ENCODE results near the gene THNSL1.
"Not testable (repeated sequence)": the region's sequence is repeated elsewhere in the genome, so short reads cannot be mapped to it uniquely, and the experiment has no call there.

The THNSL1 gene

GRCh38 chr10:24998044-24998443 is 18.4 kb upstream of the THNSL1 start:
- DNase-seq: no peak

GRCh38 chr10:25011591-25011990 is 4.8 kb upstream of the THNSL1 start:
- not testable (repeated sequence) for DNase-seq

- no peak for DNase-seq
Observed at GRCh38 chr10:25014579-25014978, 1.8 kb upstream of the THNSL1 start.

GRCh38 chr10:25015828-25016375 is 510 bp upstream of the THNSL1 start, which contains the start of gene ENKUR:
Gene ENKUR, minus strand, starts transcription at chr10:25016158. Its CDS starts 222 bp downstream, at chr10:25015936.
- peak; percentile 89 to 95 for DNase-seq

- peak in 1 of 2 experiments; percentile 53 for DNase-seq
Observed at GRCh38 chr10:25017154-25017590, 760 bp downstream of the THNSL1 start.

- DNase-seq: peak in 1 of 2 experiments; percentile 8
Observed at GRCh38 chr10:25017661-25018060, 1.2 kb downstream of the THNSL1 start.

GRCh38 chr10:25018703-25019102 is 2.3 kb downstream of the THNSL1 start:
- no peak for DNase-seq

GRCh38 chr10:25023278-25023677 is 6.9 kb downstream of the THNSL1 start:
- DNase-seq: no peak

- no peak for DNase-seq
Observed at GRCh38 chr10:25024528-25024927, 8.1 kb downstream of the THNSL1 start.

GRCh38 chr10:25026463-25026862 is 10.1 kb downstream of the THNSL1 start:
- DNase-seq: peak in 1 of 2 experiments; percentile 13

GRCh38 chr10:25028711-25029110 is 12.3 kb downstream of the THNSL1 start:
- no peak for DNase-seq

- DNase-seq: no peak
Observed at GRCh38 chr10:25029519-25029918, 13.1 kb downstream of the THNSL1 start.

GRCh38 chr10:25036381-25036780 is 20.0 kb downstream of the THNSL1 start:
- no peak for DNase-seq

GRCh38 chr10:25038325-25038724 is 21.9 kb downstream of the THNSL1 start:
- DNase-seq: no peak

- no peak for DNase-seq
Observed at GRCh38 chr10:25039531-25039930, 23.1 kb downstream of the THNSL1 start.

GRCh38 chr10:25046641-25047040 is 30.2 kb downstream of the THNSL1 start:
- DNase-seq: peak in 1 of 2 experiments; percentile 38

- DNase-seq: no peak
Observed at GRCh38 chr10:25047088-25047487, 30.7 kb downstream of the THNSL1 start.

GRCh38 chr10:25047591-25048301 is 31.3 kb downstream of the THNSL1 start:
- DNase-seq: peak in 1 of 2 experiments; percentile 31

GRCh38 chr10:25048450-25048849 is 32.0 kb downstream of the THNSL1 start:
- DNase-seq: peak in 1 of 2 experiments; percentile 52

- DNase-seq: no peak
Observed at GRCh38 chr10:25049966-25050365, 33.6 kb downstream of the THNSL1 start.

GRCh38 chr10:25050402-25050801 is 34.0 kb downstream of the THNSL1 start:
- no peak for DNase-seq

- DNase-seq: no peak
Observed at GRCh38 chr10:25052012-25052411, 35.6 kb downstream of the THNSL1 start.

GRCh38 chr10:25056726-25057125 is 40.3 kb downstream of the THNSL1 start:
- no peak for DNase-seq

GRCh38 chr10:25057886-25058285 is 41.5 kb downstream of the THNSL1 start:
- DNase-seq: no peak

Measured in NCI-H446 (cell line).